Activated effector memory CD4-positive, alpha-beta T cell treated with Interleukin-2 at 50 U/mL for 16 hours (primary cell): Measurements from ENCODE around the gene AK1.
A peak's percentile ranks its signal among the peaks of the same experiment; 100 is the strongest.
"Not testable (repeated sequence)": the region's sequence is repeated elsewhere in the genome, so short reads cannot be mapped to it uniquely, and the experiment has no call there.

Source experiments
- DNase-seq: peaks from one replicate; pipeline ENCODE4 v3.0.0-alpha.2; 2020

AK1 gene

DNA sequence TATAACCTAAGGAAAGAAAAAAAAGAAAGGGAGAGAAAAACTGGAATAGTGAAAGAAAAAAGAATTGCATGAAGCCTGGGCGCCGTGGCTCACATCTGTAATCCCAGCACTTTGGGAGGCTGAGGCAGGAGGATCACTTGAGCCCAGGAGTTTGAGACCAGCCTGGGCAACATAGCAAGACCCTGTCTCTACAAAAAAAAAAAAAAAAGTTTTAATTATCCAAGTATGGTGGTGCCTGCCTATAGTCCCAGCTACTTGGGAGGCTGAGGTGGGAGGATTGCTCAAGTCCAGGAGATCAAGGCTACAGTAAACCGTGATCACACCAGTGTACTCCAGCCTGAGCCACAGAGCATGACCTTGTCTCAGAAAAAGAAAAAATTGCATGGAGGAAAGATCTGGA lies 4.2 kb upstream of the AK1 start:
- DNase-seq: not testable (repeated sequence)

DNA sequence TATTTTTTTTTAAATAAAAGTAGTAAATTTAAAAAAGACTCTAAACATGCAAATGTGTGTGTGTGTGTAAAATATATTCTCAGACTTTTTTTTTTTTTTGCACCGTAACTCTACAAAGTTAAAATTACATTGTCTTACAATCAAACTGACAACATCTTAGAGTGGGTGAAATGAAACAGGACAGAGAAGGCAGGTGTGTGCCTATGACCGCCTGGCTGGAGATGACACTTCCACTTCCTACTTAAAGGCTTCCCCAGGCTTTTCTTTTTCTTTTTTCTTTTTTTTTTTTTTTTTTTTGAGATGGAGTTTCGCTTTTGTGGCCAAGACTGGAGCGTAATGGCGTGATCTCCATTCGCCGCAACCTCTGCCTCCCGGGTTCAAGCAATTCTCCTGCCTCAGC lies 2.7 kb upstream of the AK1 start:
- DNase-seq: no peak

DNA sequence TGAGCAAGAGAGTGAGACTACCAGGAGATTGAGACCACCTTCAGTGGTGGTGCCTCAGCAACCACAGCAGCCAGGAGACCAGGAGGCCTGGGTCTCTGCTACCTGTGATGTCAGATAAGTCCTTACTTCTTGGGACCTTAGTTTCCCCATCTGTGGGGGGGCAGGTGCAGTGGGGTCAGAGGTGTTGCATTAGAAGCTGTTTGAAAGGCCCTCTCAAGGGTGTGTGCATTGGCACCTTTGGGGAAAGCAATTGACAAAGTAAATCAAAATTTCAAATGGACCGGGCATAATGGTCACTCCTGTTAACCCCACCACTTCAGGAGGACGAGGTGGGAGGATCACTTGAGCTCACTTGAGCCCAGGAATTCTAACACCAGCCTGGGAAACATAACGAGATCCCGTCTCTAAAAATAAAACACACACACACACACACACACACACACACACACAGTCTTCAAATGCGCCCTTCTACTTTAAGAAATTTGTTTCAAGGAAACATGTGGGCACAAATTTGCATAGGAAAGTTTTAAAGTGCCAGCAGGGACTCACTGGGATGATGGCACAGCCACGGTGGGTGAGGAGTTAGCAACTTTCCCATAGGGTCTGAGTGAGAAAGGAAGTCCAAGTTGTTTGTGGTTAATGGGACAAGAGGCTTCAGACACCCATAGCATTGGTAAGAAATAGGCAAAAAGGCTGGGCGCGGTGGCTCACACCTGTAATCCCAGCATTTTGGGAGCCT lies 1.3 kb upstream of the AK1 start:
- DNase-seq: no peak

DNA sequence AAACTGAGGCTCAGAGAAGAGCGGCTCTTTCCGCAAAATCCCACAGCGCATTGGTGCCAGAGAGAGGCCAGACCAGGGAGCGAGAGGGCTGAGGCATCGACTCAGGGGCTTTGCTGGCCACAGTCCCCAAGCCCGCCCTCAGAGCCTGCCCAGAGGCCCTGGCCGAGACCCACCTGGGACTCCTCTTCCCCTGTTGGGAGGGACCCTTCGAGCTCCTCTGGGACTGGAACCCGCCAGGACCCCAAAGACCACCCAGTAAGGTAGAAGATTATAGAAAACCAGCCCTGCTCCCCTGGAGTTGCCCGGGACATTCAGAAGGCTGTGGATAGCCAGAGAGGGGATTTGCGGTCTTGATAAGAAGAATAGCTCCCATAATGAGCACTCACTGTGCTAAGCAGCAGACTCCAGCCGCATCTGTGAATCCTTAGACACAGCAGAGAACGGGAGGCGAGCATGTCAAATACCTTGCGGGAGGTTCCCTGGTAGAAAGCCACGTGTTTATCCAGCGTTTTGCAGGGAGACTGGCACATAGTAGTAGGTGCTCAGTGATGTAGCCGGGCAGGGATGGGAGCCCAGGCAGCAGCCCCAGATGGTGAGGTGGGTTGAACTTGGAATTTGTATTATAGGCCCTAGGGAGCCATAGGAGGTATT lies 651 bp upstream of the AK1 start:
- no peak for DNase-seq

DNA sequence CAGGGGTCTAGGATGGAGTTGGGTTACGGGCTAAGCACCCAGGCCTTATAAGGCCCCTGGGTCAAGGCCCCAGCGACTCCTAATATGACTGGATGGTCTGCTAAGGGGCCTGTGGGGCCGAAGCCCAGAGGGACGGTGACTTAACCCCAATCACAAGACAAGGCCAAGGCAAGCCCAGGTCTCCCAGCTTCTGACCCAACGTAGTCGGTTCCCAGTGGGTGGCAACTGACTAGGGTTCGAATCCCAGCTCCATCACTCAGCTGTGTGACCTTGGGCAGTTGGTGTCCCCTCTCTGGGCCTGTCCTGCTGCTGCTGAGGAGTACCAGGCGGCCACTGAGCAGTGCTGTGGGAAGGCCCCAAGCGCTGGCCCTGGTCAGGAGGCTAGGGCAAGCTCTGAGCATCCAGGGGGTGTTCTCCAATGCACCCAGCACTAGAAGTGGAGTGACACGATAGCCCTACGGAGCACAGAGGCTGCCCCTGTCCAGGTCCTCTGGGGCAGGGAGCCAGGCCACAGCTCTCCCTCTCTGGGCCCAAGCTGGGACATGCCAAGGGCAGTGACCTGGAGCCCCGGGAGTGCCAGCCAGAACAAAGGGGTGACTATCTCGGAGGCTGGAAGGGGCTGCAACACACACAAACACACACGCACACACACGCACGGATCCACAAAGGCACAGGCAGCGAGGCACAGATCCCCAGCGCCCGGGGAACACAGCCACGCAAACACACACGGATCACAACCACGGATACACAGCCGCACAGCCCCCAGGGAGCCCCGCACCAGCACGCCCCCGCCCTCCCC lies 512 bp downstream of the AK1 start:
- DNase-seq: no peak

DNA sequence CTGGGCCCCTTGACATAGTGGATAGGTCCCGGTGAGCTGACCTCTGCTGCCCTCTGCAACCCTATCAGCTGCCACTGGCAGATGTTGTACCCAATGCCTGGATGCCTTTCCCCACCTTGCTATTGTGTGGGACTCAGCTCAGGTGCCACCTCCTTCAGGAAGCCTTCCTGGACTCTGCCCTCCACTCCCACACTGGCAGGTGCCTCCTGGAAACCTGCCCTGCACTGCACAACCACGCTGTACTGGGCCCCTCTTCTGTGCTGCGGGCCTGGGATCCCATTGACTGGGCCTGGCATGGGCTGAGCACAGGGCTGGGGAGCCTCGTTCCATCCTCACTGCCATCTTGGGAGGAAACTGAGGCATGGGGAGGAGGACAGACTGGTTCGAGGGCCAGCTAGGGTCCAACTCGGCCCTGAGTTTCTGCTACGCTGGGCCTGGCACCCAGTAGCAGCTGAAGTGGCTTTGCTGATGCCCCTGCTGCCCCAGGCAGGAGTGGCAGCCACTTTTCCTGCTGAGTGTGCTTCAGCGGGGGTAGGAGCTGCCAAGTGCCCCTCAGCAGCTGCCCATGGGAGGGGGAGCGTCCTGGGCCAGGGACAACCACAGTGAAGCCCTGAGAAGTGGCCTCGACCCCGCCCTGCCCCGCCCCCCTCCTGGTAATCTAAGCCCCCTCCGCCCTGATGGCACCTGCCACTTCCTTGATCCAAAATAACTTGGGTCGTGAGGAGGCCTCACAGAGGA lies 1.3 kb downstream of the AK1 start:
- DNase-seq: no peak

DNA sequence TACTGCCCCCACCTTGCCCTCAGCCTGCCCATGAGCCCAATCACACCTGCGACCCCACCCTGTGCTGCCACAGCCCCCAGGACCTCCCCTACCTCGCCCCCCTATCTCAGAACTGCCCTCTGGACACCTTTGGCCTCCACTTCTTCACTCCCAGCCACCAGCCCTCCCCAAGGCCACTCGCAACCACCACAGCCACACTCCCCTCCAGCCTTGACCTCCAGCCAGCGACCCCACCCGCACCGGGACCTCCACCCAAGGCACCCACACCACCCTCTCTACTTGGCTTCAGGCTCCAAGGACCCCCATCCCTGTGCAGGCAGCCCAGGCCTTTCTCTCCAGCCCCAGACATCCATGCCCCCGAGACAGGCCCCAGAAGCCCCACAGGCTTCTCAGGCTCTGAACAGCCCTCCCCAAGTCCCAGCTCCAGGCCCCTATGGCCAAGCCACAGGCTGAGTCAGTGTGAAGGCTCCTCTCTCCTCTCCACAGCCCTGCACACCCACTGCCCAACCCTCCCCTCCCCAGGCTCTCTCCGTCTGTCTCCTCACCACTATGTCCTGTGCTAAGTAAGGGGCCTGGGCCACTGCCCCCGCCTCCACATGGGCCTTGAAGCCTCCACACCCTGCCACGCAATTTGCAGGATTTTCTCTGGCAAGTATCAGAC lies 2.0 kb downstream of the AK1 start:
- DNase-seq: no peak

DNA sequence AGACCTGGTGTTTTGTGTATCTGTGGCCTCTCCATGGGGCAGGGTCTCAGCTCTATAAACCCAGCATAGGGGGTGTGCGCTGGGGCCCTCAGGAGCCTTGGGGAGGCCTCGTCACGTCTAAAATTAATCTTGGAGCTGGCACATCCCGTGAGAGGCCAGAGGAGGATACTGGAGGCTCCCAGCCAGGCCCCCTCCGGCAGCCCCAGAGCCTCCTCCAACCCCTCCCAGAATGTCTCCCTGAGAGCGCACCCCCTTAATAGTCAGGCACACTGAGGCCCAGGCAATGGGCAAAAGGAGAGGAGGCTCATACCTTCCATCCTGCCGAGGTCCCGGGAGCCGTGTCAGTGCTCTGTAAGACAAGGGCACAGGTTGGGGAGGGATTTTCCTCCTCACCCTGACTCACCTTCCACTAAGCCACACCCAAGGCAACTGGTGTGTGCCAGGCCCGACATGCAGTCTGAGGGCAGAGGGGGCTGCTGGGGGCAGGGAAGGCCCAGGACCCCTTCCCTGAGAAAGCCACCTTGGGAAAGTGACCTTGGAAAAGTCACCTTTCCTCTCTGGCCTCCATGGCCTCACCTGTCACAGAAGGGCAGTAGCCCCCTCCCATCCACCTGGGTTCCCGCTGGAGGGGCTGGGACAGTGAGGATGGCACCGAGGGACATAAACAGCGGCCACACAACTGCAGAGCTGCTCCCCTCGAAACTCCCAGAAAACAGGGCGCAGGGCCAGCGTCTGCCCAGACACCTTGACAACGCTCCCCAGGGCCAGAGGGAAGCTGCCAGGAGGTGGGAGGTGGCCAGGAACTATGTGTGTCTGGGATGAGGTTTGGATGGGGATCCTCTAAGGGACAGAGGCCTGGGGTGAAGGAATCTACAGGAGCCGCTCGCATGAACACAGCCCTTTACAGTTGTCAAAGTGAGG lies 2.9 kb downstream of the AK1 start:
- no peak for DNase-seq

DNA sequence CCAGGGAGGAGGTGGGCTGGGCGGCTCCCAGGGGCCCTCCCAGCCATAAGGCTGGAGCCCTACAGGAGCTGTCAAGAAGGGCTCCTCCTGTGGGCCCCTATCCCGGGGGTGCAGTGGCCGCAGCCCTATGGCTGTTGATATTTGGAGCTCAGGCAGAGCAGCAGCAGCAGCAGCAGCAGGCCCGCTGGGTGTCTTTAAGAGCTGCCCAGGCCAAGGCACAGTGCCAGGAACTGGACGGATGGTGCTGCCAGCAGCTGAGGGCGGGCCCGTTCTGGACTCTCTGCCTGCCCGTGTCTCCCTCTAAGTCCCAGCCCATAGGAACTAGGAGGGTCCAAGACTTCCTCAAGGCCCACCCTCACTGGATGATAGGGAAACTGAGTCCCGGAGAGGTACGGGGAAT lies 3.6 kb downstream of the AK1 start:
- DNase-seq: no peak

DNA sequence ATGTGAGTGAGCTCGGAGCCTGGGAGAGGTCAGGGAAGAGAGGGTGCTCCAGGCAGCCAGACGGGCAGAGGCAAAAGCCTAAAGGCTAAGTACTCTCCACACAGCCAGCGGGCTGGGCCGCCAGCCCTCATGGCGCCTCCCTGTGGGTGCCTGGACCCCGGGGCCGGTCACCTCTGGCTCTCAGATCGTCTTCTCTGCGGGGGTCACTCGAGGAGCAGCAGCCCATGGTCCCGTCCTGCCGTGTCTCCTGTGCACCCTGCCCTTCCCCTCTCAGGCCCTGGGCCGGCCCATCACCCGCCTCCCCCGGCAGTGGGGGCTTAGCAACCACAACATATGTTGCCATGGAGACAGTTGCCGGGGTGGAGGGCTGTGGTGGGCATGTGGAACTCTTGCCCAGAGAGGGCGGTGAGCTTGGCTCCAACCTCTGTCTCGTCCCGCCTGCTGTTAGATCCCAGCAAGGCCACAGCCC lies 4.2 kb downstream of the AK1 start:
- DNase-seq: no peak

DNA sequence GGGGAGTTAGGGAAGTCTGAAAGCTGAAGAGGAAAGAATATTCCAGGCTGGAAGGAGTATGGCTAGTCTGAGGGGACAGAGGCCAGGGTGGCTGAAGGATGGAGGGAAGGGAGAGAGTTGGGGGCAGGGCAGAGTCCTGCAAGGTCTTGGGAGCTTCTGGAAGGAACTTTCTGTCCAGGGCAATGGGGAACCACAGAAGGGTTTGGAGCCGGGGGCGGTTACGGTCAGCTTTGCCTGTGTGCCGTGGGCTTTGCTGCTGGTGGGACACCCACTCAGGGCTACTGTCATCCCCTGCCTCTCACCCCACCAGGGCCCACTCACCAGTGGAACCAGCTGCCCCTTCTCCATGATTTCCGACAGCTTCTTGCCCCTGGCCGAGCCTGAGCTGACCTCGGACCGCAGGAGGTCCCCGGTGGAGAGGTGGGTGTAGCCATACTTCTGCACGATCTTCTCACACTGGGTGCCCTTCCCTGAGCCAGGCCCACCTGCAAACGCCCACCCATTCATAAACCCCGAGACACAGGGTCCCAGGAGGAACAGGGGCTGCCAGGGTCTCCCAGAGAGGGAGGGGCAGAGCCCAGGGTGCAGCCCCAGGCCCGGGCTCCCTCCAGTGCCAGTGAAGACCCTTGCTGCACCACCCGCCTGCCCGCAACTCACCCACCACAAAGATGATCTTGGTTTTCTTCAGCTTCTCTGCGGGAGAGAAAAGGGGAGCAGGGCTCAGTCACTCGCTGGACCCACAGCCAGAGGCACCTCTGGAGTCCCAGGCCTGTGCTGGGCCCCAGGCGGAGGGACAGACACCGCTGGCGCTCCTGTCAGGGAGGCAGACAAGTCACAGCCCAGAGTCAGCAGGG lies 4.9 kb downstream of the AK1 start:
- DNase-seq: no peak

DNA sequence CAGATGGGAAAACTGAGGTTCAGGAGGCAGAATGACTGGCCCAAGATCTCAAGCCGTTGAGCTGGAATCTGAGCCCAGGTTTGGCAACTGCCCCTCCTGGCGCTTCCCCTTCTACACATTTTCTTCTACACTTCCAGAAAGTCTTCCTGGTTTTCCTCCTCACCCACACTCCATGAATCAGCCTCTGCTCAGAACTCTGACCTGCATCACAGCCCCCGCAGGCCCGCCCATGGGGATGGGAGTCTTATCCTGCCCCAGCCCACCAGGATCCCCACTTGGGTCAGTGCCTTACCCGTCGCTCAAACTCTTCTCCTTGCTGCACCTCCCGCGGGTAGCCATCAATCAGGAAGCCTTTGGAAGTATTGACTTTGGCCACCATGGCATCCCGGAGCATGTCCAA lies 5.9 kb downstream of the AK1 start:
- DNase-seq: no peak

DNA sequence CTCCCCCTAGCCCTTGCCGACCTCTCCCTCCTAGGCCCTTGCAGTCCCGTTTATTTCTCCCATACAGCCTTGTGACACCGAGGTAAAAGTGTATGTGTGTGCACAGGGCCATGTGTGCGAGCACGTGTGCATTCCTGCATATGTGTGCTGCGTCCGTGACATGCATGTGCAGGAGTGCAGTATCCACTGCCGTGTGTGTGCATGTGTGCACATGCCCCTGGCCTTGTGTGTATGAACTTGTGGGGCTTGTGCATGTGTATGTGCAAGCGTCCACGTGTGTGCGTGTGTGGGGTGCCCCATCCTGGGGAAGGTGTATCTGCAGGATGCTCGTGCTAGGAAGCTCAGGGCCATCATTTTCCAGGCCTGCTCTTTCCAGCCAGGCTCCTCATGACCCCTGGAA lies 6.6 kb downstream of the AK1 start:
- DNase-seq: no peak

DNA sequence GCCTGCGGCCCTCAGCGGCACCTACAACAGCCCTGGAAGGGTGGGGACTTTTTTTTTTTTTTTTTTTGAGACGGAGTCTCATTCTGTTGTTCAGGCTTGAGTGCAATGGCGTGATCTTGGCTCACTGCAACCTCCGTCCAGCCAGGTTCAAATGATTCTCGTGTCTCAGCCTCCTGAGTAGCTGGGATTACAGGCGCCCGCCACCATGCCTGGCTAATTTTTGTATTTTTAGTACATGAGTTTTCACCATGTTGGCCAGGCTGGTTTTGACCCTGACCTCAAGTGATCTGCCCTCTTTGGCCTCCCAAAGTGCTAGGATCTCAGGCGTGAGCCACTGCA lies 7.4 kb downstream of the AK1 start:
- DNase-seq: not testable (repeated sequence)

DNA sequence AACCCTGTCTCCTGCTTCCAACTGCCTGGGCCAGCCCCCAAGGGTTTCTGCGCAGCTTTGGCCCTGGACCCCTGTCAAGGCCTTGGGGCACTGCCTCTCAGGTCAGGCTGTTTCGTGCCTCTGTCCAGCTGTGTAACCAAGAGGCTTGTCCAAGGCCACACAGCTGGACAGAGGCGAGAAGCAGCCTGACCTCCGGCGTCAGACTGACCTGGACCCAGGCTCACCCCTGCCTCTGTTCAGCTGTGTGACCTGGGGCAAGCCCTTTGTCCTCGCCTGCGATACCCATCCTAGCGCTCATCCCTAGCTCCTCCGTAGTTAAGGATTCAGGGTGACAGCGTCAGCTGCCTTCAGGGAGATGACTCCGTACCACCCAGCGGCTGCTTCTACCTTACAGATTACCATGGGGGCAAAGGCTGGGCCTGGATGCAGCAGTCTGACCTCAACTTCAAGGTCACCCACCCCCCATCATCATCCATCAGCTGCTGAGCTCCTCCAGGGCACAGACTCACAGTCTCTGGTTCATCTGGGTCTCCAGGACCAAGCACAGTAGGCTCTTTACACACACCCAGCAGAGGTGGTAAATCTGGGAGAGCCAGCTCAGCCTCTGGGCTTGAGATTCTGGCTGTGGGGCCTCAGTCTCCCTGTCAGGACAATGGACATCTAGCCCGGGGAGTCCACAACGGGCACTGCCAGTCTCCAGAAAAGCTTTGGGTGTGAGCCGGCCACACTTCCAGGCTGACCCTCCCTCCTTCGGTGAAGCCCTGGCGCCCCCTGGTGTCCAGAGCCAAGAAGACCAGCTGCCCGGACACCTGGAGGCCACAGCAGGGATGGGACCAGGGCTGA lies 7.9 kb downstream of the AK1 start:
- DNase-seq: peak; percentile 56

DNA sequence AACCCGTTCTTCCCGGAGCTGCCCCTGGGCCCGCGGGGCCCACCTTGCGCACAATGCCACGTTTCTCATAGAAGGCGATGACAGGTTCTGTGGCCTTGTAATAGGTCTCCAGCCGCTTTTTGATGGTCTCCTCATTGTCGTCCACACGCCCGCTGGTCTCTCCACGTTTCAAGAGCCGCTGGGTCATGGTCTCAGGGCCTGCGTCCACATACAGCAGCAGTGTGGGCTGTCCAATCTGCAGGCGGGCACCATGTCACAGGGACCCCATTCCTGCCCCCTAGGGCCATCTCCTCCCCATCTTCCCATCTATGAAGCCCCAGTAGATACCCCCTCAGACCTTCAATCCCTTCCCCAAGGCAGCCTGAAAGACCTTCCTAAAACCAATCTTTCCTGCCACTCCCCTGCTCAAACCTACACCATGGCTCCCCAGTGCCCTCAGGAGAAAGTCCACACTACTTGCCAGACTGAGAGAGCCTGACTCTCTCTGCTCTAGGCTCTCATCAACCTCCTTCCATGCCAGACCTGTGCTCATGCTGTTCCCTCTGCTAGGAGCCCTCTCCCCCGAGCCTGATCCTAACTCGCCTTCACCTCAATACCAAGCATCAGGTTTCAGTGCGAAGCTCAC lies 9.1 kb downstream of the AK1 start:
- DNase-seq: no peak

DNA sequence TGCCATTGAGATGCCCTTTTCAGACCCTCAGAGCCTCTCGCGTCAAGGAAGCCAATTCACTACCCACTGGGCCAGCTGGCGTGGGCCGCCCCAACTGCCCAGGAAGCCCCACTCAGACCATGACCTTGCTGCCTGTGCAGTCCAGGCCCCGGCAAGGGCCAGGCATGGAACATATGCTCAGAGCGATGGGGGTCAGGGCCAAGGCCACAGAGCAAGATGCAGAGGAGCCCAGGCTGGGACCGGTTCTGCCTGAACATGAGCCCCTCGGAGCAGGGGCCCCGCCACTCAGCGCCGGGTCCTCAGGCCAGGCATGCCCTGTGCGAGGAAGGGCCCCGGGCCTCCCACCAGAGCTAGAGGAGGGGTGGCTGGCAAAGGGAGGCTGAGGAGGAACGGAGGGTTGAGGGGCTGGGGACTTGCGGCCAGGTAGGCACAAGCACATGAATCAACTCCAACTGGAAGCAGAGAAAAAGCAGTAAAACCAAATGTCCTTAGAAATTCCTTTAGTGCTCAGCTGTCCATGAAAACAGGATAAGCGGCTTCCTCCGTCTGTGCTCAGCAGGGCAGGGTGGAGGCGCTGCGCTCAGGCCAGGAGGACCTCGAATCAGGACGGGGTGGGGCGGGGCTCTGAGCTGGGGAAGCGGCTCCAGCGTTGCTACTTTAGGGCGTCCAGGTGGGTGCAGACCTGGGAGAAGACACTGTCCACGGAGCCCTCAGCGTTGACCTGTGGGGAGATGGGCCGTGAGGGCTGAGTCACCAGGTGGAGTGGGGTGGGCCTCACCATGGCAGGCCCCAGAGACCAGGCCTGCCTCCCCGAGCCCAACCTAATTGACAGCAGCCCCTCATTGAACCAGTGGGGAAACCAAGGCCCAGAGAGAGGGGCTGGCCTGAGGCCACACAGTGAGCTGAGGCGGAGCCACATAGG lies 9.9 kb downstream of the AK1 start:
- DNase-seq: no peak

DNA sequence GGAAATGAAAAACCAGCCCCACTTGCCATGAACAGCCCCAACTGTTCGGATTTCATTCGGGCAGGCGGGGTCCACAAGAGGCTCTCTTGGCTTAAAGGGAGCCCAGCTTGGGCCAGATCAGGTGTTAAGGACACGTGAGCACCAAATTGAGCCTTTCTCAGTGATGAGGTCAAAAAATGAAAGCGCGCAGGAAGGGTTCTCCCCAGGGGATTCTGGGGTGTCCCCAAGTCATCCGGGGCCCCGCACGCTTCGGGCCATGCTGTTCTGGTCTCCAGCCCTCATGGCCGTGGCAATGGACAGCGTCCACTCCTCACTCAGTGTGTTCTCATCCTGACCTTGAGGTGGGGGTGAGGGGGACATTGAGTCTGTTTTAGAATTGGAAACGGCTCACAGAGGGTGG lies 10.9 kb downstream of the AK1 start:
- no peak for DNase-seq
